ENCODE measurements around the gene CCSER1. TPM values are rescaled to one million over a fixed set of nuclear protein-coding genes. Genes with fewer than 3 reads are reported as not detected.

The CCSER1 gene
- total and polyA plus RNA-seq, 2 experiments from 2014 or later = 2.9 to 3.4 TPM

GRCh38 chr4:91032725-91033445, 905.7 kb downstream of the CCSER1 start:
- Mint-ChIP-seq H3K4me3 (no peak overlapping the region), H3K27me3 (ENCODE audit: insufficient read depth, low read depth, poor library complexity) (no peaks in the 10 kb centered on the region), H3K9me3 (no peaks in the 10 kb centered on the region), H3K4me1 (peaks cover 4% of the 10 kb centered on the region; the same call in 2 of the 3 replicates), H3K27ac (no peak overlapping the region), H3K36me3 (ENCODE audit: low read depth) (no peaks in the 10 kb centered on the region)
- Histone ChIP-seq H3K27me3 (ENCODE audit: insufficient read depth) (no peaks in the 10 kb centered on the region), H3F3A (replicated peaks; ENCODE audit: low read depth) (no peaks in the 10 kb centered on the region), H3K79me2 (replicated peaks; ENCODE audit: insufficient read depth) (no peaks in the 10 kb centered on the region), H3K4me2 (no peak overlapping the region), H3K27ac (ENCODE audit: low read depth) (no peak overlapping the region), H3K4me3 (no peak overlapping the region), H4K20me1 (replicated peaks; ENCODE audit: insufficient read depth) (no peaks in the 10 kb centered on the region), H3K9me2 (ENCODE audit: insufficient read depth) (no peaks in the 10 kb centered on the region), H2AFZ (peak overlapping the region; percentile 49; the same call in 1 of the 2 replicates), H3K4me1 (ENCODE audit: insufficient read depth) (no peaks in the 10 kb centered on the region), H3K36me3 (ENCODE audit: insufficient read depth) (no peaks in the 10 kb centered on the region)
- DNase-seq (ENCODE audit: low spot score) = no peak
- no peak for TF ChIP-seq JUNB (IDR thresholded peaks at IDR 0.05; ENCODE audit: unreplicated experiment)
- peak; percentile 36; the same call in 2 of the 3 replicates for ATAC-seq

- no peak overlapping the region for H3K4me3 ChIP-seq
- H3K27me3 ChIP-seq (ENCODE audit: insufficient read depth) = no peaks in the 10 kb centered on the region
- H3K9me2 ChIP-seq (ENCODE audit: insufficient read depth) = no peaks in the 10 kb centered on the region
- Mint-ChIP-seq H3K36me3 (ENCODE audit: low read depth) (no peaks in the 10 kb centered on the region), H3K4me1 (peaks cover 5% of the 10 kb centered on the region; the same call in 2 of the 3 replicates), H3K9me3 (no peaks in the 10 kb centered on the region), H3K27me3 (ENCODE audit: insufficient read depth, low read depth, poor library complexity) (peaks cover 2% of the 10 kb centered on the region), H3K27ac (no peak overlapping the region), H3K4me3 (no peak overlapping the region)
- ATAC-seq = no peak
- no peaks in the 10 kb centered on the region for H4K20me1 ChIP-seq (replicated peaks; ENCODE audit: insufficient read depth)
- H3K4me2 ChIP-seq = no peak overlapping the region
- H3K4me1 ChIP-seq (ENCODE audit: insufficient read depth) = no peaks in the 10 kb centered on the region
- DNase-seq (ENCODE audit: low spot score) = no peak
- no peaks in the 10 kb centered on the region for H3K36me3 ChIP-seq (ENCODE audit: insufficient read depth)
- no peaks in the 10 kb centered on the region for H3F3A ChIP-seq (replicated peaks; ENCODE audit: low read depth)
- H2AFZ ChIP-seq = no peak overlapping the region
- no peak for TF ChIP-seq EZH2 (IDR thresholded peaks at IDR 0.05; ENCODE audit: low read depth, unreplicated experiment)
- H3K79me2 ChIP-seq (replicated peaks; ENCODE audit: insufficient read depth) = no peaks in the 10 kb centered on the region
- no peak overlapping the region for H3K27ac ChIP-seq (ENCODE audit: low read depth)
These were observed 908.1 kb downstream of the CCSER1 start for GRCh38 chr4:91035276-91035675.

- no peak for ATAC-seq
- H3K4me2 ChIP-seq = no peak overlapping the region
- H3K9me3 Mint-ChIP-seq = no peaks in the 10 kb centered on the region
- H3K27me3 ChIP-seq (ENCODE audit: insufficient read depth) = no peaks in the 10 kb centered on the region
- H3F3A ChIP-seq (replicated peaks; ENCODE audit: low read depth) = no peaks in the 10 kb centered on the region
- H3K27me3 Mint-ChIP-seq (ENCODE audit: insufficient read depth, low read depth, poor library complexity) = peaks cover 2% of the 10 kb centered on the region
- peaks cover 15% of the 10 kb centered on the region; the same call in 2 of the 3 replicates for H3K4me1 Mint-ChIP-seq
- H3K27ac ChIP-seq (ENCODE audit: low read depth) = no peak overlapping the region
- H3K79me2 ChIP-seq (replicated peaks; ENCODE audit: insufficient read depth) = no peaks in the 10 kb centered on the region
- no peak for DNase-seq (ENCODE audit: low spot score)
- no peaks in the 10 kb centered on the region for H3K36me3 ChIP-seq (ENCODE audit: insufficient read depth)
- peaks cover 11% of the 10 kb centered on the region for H3K4me1 ChIP-seq (ENCODE audit: insufficient read depth)
- no peaks in the 10 kb centered on the region for H4K20me1 ChIP-seq (replicated peaks; ENCODE audit: insufficient read depth)
- H2AFZ ChIP-seq = no peak overlapping the region
- no peak overlapping the region for H3K4me3 ChIP-seq
- peaks cover 3% of the 10 kb centered on the region; the same call in 1 of the 3 replicates for H3K36me3 Mint-ChIP-seq (ENCODE audit: low read depth)
- H3K4me3 Mint-ChIP-seq = no peak overlapping the region
- TF ChIP-seq STAT1 (IDR thresholded peaks at IDR 0.05; ENCODE audit: unreplicated experiment) = no peak
- no peak for TF ChIP-seq EZH2phosphoT487 (IDR thresholded peaks at IDR 0.05; ENCODE audit: unreplicated experiment)
- TF ChIP-seq POLR2AphosphoS5 (IDR thresholded peaks at IDR 0.05; ENCODE audit: low read depth) = no peak
- no peak for TF ChIP-seq JUNB (IDR thresholded peaks at IDR 0.05; ENCODE audit: unreplicated experiment)
- TF ChIP-seq CREB1 (CRISPR knock-in tag; IDR thresholded peaks at IDR 0.05; ENCODE audit: low read depth) = no peak
- no peak overlapping the region for H3K27ac Mint-ChIP-seq
- H3K9me2 ChIP-seq (ENCODE audit: insufficient read depth) = no peaks in the 10 kb centered on the region
These were observed 910.8 kb downstream of the CCSER1 start for GRCh38 chr4:91037951-91038350.
